Left ventricle myocardium inferior (tissue), 1 donor: Measurements from ENCODE around the gene AHR. TPM values are rescaled to one million over a fixed set of nuclear protein-coding genes. Genes with fewer than 3 reads are reported as not detected.

Experiments used
- DNase-seq: peaks from one replicate; pipeline ENCODE4 v3.0.0-alpha.2; 2020
- H3K27ac ChIP-seq: fragments of 200-600 bp; replicated peaks from 2 replicates; pipeline ENCODE4 v1.8.0; 2021
- H3K27me3 ChIP-seq: fragments of 200-600 bp; 2 replicates; pipeline ENCODE4 v1.8.0; 2021; ENCODE audit warnings: low read depth
- H3K36me3 ChIP-seq: fragments of 200-600 bp; 2 replicates; pipeline ENCODE4 v1.8.0; 2021
- H3K4me1 ChIP-seq: fragments of 200-600 bp; 2 replicates; pipeline ENCODE4 v1.8.0; 2021
- H3K4me3 ChIP-seq: fragments of 200-600 bp; 2 replicates; pipeline ENCODE4 v1.8.0; 2021; ENCODE audit warnings: mild to moderate bottlenecking, moderate library complexity
- H3K9me3 ChIP-seq: fragments of 200-600 bp; replicated peaks from 2 replicates; pipeline ENCODE4 v1.8.0; 2021
- CTCF ChIP-seq: fragments of 200-600 bp; IDR thresholded peaks from 2 replicates; pipeline ENCODE4 v1.8.0; 2021; ENCODE audit warnings: antibody characterized with exemption, mild to moderate bottlenecking, borderline replicate concordance
- intact Hi-C: fragments of 100-400 bp; cut with micrococcal nuclease; formaldehyde crosslinking; loops from one replicate; pipeline ENCODE4 v1.11.0; 2022
- total RNA-seq: library from RNA; stranded (reverse); fragmentation: NEBNext Ultra II Directional; extraction: Animal tissue kit (Norgen Biotek cat#: 25700); gene quantifications from one replicate; pipeline ENCODE4 v1.2.1, GENCODE V29; 2021
- donor health status: DM: no; HTN: yes; CAD: no; lungs with severe emphysema.

The AHR gene
- total RNA-seq, 1 donor from 2014 or later = 24.9 TPM

- Histone ChIP-seq H3K27me3 (no peaks in the 10 kb centered on the region), H3K4me3 (no peak overlapping the region), H3K36me3 (no peaks in the 10 kb centered on the region), H3K27ac (no peak overlapping the region), H3K9me3 (no peaks in the 10 kb centered on the region), H3K4me1 (no peaks in the 10 kb centered on the region)
- TF ChIP-seq CTCF = no peak
- intact Hi-C loops = no loop called here
- no peak for DNase-seq
These were observed 72.6 kb downstream of the AHR start for GRCh38 chr7:17370901-17371585.

GRCh38 chr7:17371671-17372524 is 73.4 kb downstream of the AHR start:
- TF ChIP-seq CTCF = no peak
- Histone ChIP-seq H3K4me1 (no peaks in the 10 kb centered on the region), H3K27ac (no peak overlapping the region), H3K27me3 (no peaks in the 10 kb centered on the region), H3K36me3 (no peaks in the 10 kb centered on the region), H3K4me3 (no peak overlapping the region), H3K9me3 (no peaks in the 10 kb centered on the region)
- no peak for DNase-seq
- intact Hi-C loops = no loop called here

- no peaks in the 10 kb centered on the region for H3K9me3 ChIP-seq
- H3K27me3 ChIP-seq = no peaks in the 10 kb centered on the region
- no peaks in the 10 kb centered on the region for H3K4me1 ChIP-seq
- no peak for DNase-seq
- no peaks in the 10 kb centered on the region for H3K36me3 ChIP-seq
- H3K27ac ChIP-seq = no peak overlapping the region
- TF ChIP-seq CTCF = no peak
- no peak overlapping the region for H3K4me3 ChIP-seq
- intact Hi-C loops = no loop called here
These were observed 75.7 kb downstream of the AHR start for GRCh38 chr7:17374157-17374556.

GRCh38 chr7:17374654-17375053 is 76.2 kb downstream of the AHR start:
- H3K4me3 ChIP-seq = no peak overlapping the region
- no peak for TF ChIP-seq CTCF
- no peak overlapping the region for H3K27ac ChIP-seq

GRCh38 chr7:17376595-17376994 is 78.1 kb downstream of the AHR start:
- no peaks in the 10 kb centered on the region for H3K27me3 ChIP-seq
- TF ChIP-seq CTCF = no peak
- intact Hi-C loops = no loop called here
- H3K36me3 ChIP-seq = no peaks in the 10 kb centered on the region
- H3K27ac ChIP-seq = no peak overlapping the region
- no peaks in the 10 kb centered on the region for H3K4me1 ChIP-seq
- DNase-seq = no peak
- no peaks in the 10 kb centered on the region for H3K9me3 ChIP-seq
- H3K4me3 ChIP-seq = no peak overlapping the region

More at GRCh38 chr7:17374654-17375053, 76.2 kb downstream of the AHR start:
- no peaks in the 10 kb centered on the region for H3K4me1 ChIP-seq
- no peaks in the 10 kb centered on the region for H3K27me3 ChIP-seq
- H3K36me3 ChIP-seq = no peaks in the 10 kb centered on the region
- DNase-seq = no peak
- intact Hi-C loops = no loop called here
- H3K9me3 ChIP-seq = no peaks in the 10 kb centered on the region
